PC-9 (cell line): ENCODE data around the gene IFNA7. TPM values are rescaled to one million over a fixed set of nuclear protein-coding genes. Genes with fewer than 3 reads are reported as not detected.

Source experiments
- BruUV-seq: library from RNA; stranded (reverse); fragments of 400-500 nt; replicated peaks from 2 replicates; lab custom pipeline; 2021; lab: Mats Ljungman, UMichigan
- CTCF ChIA-PET: fragments of 300-600 bp; sonication (Branson Sonifier 250); formaldehyde crosslinking; loops from one replicate; lab custom pipeline; 2022; ENCODE audit warnings: antibody characterized with exemption; lab: Charles Lee
- POLR2A ChIA-PET: fragments of 300-600 bp; sonication (Branson Sonifier 250); formaldehyde crosslinking; loops from one replicate; lab custom pipeline; 2022; ENCODE audit warnings: antibody characterized with exemption; ENCODE audit not compliant: unreplicated experiment; lab: Charles Lee
- DNase-seq, 2 experiments: peaks; one replicate each; pipeline versions ENCODE4 v3.0.0 to v3.0.0-alpha.2; 2015 to 2022; ENCODE audit warnings: mixed read lengths in 1 of 2
- H2AFZ ChIP-seq: fragments of 200-600 bp; sonication (generic); 2 replicates; pipeline ENCODE4 v1.8.1; 2017; ENCODE audit warnings: antibody characterized with exemption
- H3F3A ChIP-seq: fragments of 200-600 bp; sonication (generic); 2 replicates; pipeline ENCODE4 v1.8.1; 2017; ENCODE audit warnings: antibody characterized with exemption, mild to moderate bottlenecking, low read depth; ENCODE audit not compliant: insufficient read depth
- H3K27ac ChIP-seq: fragments of 200-600 bp; sonication (generic); 2 replicates; pipeline ENCODE4 v1.6.1; 2016; ENCODE audit warnings: mixed run types
- H3K27me3 ChIP-seq: fragments of 200-600 bp; sonication (generic); 2 replicates; pipeline ENCODE4 v1.6.1; 2016; ENCODE audit warnings: low read depth, mixed run types; ENCODE audit not compliant: insufficient read depth
- H3K36me3 ChIP-seq: fragments of 200-600 bp; sonication (generic); 2 replicates; pipeline ENCODE4 v1.6.1; 2016; ENCODE audit warnings: low read depth, mixed run types
- H3K4me1 ChIP-seq: fragments of 200-600 bp; sonication (generic); replicated peaks from 2 replicates; pipeline ENCODE4 v1.6.1; 2016; ENCODE audit warnings: mixed run types; ENCODE audit not compliant: insufficient read depth
- H3K4me2 ChIP-seq: fragments of 200-600 bp; sonication (generic); 2 replicates; pipeline ENCODE4 v1.6.1; 2017; ENCODE audit warnings: mixed run types
- H3K4me3 ChIP-seq: fragments of 200-600 bp; sonication (generic); 2 replicates; pipeline ENCODE4 v1.6.1; 2016; ENCODE audit warnings: mixed run types
- H3K79me2 ChIP-seq: fragments of 200-600 bp; sonication (generic); 2 replicates; pipeline ENCODE4 v1.6.1; 2017; ENCODE audit warnings: low read depth, mixed run types
- H3K9me2 ChIP-seq: fragments of 200-600 bp; sonication (generic); 2 replicates; pipeline ENCODE4 v1.8.1; 2017; ENCODE audit warnings: mild to moderate bottlenecking; ENCODE audit not compliant: insufficient read depth
- H3K9me3 ChIP-seq: fragments of 200-600 bp; sonication (generic); 2 replicates; pipeline ENCODE4 v1.8.1; 2016; ENCODE audit warnings: low read depth; ENCODE audit not compliant: insufficient read depth
- H4K20me1 ChIP-seq: fragments of 200-600 bp; sonication (generic); 2 replicates; pipeline ENCODE4 v1.8.1; 2017; ENCODE audit not compliant: insufficient read depth
- CTCF ChIP-seq: fragments of 200-600 bp; sonication (generic); conservative IDR thresholded peaks from 2 replicates; pipeline ENCODE4 v1.6.1; 2017; ENCODE audit warnings: mixed run types, antibody characterized with exemption, mild to moderate bottlenecking, moderate library complexity
- EZH2 ChIP-seq: fragments of 200-600 bp; sonication (generic); IDR thresholded peaks from 2 replicates; pipeline ENCODE4 v1.8.0; 2017; ENCODE audit warnings: antibody characterized with exemption, low read depth
- intact Hi-C: fragments of 100-400 bp; cut with micrococcal nuclease; formaldehyde crosslinking; loops from one replicate; pipeline ENCODE4 v1.10.0; 2022; ENCODE audit not compliant: unreplicated experiment
- total RNA-seq: library from RNA; stranded (reverse); gene quantifications from 2 replicates; pipeline ENCODE4 v1.2.3, GENCODE V29; 2021

The IFNA7 gene
- total RNA-seq, 1 experiment from 2014 or later, result not detected

- no TSS peak for BruUV-seq
- Histone ChIP-seq H3K27me3 (no peaks in the 10 kb centered on the region), H2AFZ (no peak overlapping the region), H3K9me2 (no peaks in the 10 kb centered on the region), H3F3A (no peaks in the 10 kb centered on the region), H3K4me2 (no peak overlapping the region), H3K9me3 (no peaks in the 10 kb centered on the region), H3K4me3 (no peak overlapping the region), H3K27ac (no peak overlapping the region), H3K4me1 (no peaks in the 10 kb centered on the region), H4K20me1 (no peaks in the 10 kb centered on the region), H3K79me2 (no peaks in the 10 kb centered on the region), H3K36me3 (no peaks in the 10 kb centered on the region)
- intact Hi-C loops, result loop anchor here (5.0 kb wide), 1 partner anchor 1228 kb away; no protein-coding TSS in a partner anchor
- TF ChIP-seq EZH2, result no peak
- TF ChIP-seq CTCF, result no peak
- CTCF ChIA-PET, result no interaction called here
- DNase-seq, result no peak
- POLR2A ChIA-PET, result no interaction called here
Measured at GRCh38 chr9:21155501-21155900, 46.5 kb downstream of the IFNA7 start.

GRCh38 chr9:21154018-21154608 lies 47.9 kb downstream of the IFNA7 start:
- Histone ChIP-seq H3K9me2 (no peaks in the 10 kb centered on the region), H3K27me3 (no peaks in the 10 kb centered on the region), H3K36me3 (no peaks in the 10 kb centered on the region), H2AFZ (no peak overlapping the region), H3K79me2 (no peaks in the 10 kb centered on the region), H3F3A (no peaks in the 10 kb centered on the region), H3K4me2 (no peak overlapping the region), H3K27ac (no peak overlapping the region), H3K9me3 (no peaks in the 10 kb centered on the region), H3K4me3 (no peak overlapping the region), H4K20me1 (no peaks in the 10 kb centered on the region), H3K4me1 (no peaks in the 10 kb centered on the region)
- intact Hi-C loops, result no loop called here
- TF ChIP-seq EZH2 (no peak), CTCF (no peak; the same call in 1 of the 2 replicates)
- ChIA-PET CTCF (no interaction called here), POLR2A (no interaction called here)
- peak in 1 of 2 experiments; percentile 3 for DNase-seq
- no TSS peak for BruUV-seq

- H2AFZ ChIP-seq, result no peak overlapping the region
Measured at GRCh38 chr9:21153336-21154017, 48.5 kb downstream of the IFNA7 start.

More at GRCh38 chr9:21153336-21154017, 48.5 kb downstream of the IFNA7 start:
- no peak for DNase-seq
- TF ChIP-seq CTCF (no peak), EZH2 (no peak)
- Histone ChIP-seq H4K20me1 (no peaks in the 10 kb centered on the region), H3K9me3 (no peaks in the 10 kb centered on the region), H3K27me3 (no peaks in the 10 kb centered on the region), H3K4me3 (no peak overlapping the region), H3F3A (no peaks in the 10 kb centered on the region), H3K79me2 (no peaks in the 10 kb centered on the region), H3K9me2 (no peaks in the 10 kb centered on the region), H3K27ac (no peak overlapping the region), H3K4me2 (no peak overlapping the region), H3K36me3 (no peaks in the 10 kb centered on the region), H3K4me1 (no peaks in the 10 kb centered on the region)
- intact Hi-C loops, result no loop called here
- ChIA-PET POLR2A (no interaction called here), CTCF (no interaction called here)
- BruUV-seq, result no TSS peak

Other genes with a start within 250 kb of the IFNA7 start
- 2.4 and 4.5 TPM in 2 replicates for gene HACD4, start 170.6 kb downstream of the IFNA7 start, total RNA-seq
- not detected in 2 replicates for gene IFNB1, start 124.3 kb downstream of the IFNA7 start, total RNA-seq
- not detected in 2 replicates for gene IFNW1, start 60.4 kb downstream of the IFNA7 start, total RNA-seq
- not detected in 2 replicates for gene IFNA21, start 35.5 kb downstream of the IFNA7 start, total RNA-seq
- not detected in 2 replicates for gene IFNA4, start 14.6 kb downstream of the IFNA7 start, total RNA-seq
- not detected in 2 replicates for gene IFNA10, start 4.9 kb upstream of the IFNA7 start, total RNA-seq
- not detected in 2 replicates for gene IFNA16, start 15.1 kb upstream of the IFNA7 start, total RNA-seq
- not detected in 2 replicates for gene IFNA17, start 26.0 kb upstream of the IFNA7 start, total RNA-seq
- not detected in 2 replicates for gene IFNA14, start 37.8 kb upstream of the IFNA7 start, total RNA-seq
- gene IFNA5, start 103.1 kb upstream of the IFNA7 start, total RNA-seq, result not detected in 2 replicates
- gene KLHL9, start 133.2 kb upstream of the IFNA7 start, total RNA-seq, result 9.1 and 10.5 TPM in 2 replicates
- gene IFNA6, start 148.7 kb upstream of the IFNA7 start, total RNA-seq, result not detected in 2 replicates
- not detected in 2 replicates for gene IFNA13, start 165.9 kb upstream of the IFNA7 start, total RNA-seq
- not detected in 2 replicates for gene IFNA2, start 183.2 kb upstream of the IFNA7 start, total RNA-seq
- not detected in 2 replicates for gene IFNA8, start 206.9 kb upstream of the IFNA7 start, total RNA-seq
- not detected in 2 replicates for gene IFNA1, start 238.2 kb upstream of the IFNA7 start, total RNA-seq